ENCODE measurements around the gene MDM2. TPM values are rescaled to one million over a fixed set of nuclear protein-coding genes. Genes with fewer than 3 reads are reported as not detected.

Gene MDM2
- total and polyA plus RNA-seq, 2 of the 13 experiments (the other 11 are each of a cell fraction or from before 2014, with no cell fraction given) = 29.3 to 314 TPM

DNA sequence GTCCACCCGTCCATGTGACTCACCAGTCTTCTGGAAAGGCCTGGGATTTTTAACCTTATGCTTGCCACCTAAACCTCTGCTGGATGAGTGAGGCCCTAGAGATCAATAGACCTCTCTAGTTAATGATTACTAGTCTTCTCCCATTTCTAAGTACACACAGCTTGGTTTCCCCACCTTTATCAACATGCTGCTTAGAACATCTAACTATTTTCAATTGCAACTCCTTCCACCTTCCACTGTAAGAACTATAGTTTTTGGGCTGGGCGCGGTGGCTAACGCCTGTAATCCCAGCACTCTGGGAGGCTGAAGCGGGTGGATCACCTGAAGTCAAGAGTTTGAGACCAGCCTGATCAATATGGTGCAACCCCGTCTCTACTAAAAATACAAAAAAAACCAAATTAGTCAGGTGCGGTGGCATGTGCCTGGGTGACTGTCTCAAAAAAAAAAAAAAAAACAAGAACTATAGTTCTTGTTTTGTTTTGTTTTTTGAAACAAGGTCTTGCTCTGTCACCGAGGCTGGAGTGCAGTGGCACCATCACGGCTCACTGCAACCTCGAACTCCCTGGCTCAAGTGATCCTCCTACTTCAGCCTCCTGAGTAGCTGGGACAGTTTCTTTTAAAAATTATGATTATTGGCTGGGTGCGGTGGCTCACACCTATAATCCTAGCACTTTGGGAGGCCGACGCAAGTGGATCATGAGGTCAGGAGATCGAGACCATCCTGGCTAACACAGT lies 18.7 kb upstream of the MDM2 start (continued):
- TF ChIP-seq, protein P1, sequence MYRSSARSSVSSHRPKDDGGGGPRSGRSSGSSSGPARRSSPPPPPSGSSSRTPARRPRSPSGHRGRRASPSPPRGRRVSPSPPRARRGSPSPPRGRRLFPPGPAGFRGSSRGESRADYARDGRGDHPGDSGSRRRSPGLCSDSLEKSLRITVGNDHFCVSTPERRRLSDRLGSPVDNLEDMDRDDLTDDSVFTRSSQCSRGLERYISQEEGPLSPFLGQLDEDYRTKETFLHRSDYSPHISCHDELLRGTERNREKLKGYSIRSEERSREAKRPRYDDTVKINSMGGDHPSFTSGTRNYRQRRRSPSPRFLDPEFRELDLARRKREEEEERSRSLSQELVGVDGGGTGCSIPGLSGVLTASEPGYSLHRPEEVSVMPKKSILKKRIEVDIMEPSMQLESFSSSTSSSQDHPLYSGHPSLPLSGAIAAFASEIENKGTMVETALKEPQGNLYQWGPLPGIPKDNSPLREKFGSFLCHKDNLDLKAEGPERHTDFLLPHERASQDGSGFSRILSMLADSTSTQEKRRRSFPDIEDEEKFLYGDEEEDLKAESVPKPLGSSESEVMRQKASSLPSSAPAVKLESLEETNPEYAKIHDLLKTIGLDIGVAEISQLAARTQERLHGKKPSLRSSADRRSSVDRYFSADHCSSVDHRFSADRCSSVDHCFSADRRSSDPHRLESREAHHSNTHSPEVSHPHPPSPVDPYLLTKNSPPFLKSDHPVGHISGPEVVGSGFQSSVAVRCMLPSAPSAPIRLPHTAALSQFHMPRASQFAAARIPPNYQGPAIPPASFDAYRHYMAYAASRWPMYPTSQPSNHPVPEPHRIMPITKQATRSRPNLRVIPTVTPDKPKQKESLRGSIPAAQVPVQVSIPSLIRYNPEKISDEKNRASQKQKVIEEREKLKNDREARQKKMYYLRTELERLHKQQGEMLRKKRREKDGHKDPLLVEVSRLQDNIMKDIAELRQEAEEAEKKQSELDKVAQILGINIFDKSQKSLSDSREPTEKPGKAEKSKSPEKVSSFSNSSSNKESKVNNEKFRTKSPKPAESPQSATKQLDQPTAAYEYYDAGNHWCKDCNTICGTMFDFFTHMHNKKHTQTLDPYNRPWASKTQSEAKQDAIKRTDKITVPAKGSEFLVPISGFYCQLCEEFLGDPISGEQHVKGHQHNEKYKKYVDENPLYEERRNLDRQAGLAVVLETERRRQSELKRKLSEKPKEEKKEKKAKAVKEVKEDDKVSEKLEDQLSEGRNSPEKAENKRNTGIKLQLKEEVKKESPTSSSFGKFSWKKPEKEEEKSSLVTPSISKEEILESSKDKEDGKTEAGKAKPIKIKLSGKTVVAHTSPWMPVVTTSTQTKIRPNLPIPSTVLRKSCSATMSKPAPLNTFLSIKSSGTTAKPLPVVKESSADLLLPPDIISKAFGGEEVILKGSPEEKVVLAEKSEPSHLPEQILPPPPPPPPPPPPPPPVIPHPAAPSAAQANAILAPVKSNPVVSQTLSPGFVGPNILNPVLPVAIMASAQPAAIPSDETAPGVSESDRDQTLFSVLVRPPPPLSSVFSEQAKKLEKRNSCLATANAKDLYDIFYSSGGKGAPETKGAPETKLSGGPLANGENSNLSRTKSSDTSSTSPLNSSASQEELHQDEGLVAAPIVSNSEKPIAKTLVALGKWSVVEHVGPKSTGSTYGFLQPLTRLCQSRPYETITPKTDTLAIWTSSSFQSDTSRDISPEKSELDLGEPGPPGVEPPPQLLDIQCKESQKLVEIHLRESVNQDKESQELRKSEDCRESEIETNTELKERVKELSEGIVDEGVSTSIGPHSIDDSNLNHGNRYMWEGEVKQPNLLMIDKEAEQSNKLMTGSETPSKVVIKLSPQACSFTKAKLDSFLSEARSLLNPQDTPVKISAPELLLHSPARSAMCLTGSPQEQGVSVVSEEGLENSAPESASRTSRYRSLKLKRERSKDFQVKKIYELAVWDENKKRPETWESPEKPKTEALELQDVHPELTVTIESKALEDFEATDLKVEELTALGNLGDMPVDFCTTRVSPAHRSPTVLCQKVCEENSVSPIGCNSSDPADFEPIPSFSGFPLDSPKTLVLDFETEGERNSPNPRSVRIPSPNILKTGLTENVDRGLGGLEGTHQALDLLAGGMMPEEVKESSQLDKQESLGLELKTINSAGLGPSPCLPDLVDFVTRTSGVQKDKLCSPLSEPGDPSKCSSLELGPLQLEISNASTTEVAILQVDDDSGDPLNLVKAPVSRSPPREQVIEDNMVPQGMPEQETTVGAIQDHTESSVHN (CRISPR knock-in tag; IDR thresholded peaks at IDR 0.05) = no peak
- TF ChIP-seq, protein P2, sequence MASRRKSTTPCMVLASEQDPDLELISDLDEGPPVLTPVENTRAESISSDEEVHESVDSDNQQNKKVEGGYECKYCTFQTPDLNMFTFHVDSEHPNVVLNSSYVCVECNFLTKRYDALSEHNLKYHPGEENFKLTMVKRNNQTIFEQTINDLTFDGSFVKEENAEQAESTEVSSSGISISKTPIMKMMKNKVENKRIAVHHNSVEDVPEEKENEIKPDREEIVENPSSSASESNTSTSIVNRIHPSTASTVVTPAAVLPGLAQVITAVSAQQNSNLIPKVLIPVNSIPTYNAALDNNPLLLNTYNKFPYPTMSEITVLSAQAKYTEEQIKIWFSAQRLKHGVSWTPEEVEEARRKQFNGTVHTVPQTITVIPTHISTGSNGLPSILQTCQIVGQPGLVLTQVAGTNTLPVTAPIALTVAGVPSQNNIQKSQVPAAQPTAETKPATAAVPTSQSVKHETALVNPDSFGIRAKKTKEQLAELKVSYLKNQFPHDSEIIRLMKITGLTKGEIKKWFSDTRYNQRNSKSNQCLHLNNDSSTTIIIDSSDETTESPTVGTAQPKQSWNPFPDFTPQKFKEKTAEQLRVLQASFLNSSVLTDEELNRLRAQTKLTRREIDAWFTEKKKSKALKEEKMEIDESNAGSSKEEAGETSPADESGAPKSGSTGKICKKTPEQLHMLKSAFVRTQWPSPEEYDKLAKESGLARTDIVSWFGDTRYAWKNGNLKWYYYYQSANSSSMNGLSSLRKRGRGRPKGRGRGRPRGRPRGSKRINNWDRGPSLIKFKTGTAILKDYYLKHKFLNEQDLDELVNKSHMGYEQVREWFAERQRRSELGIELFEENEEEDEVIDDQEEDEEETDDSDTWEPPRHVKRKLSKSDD (CRISPR knock-in tag; IDR thresholded peaks at IDR 0.05; ENCODE audit: low read depth) = no peak
- TF ChIP-seq RNF2 (conservative IDR thresholded peaks at IDR 0.05; ENCODE audit: low read depth) (no peak), KAT7 (CRISPR knock-in tag; IDR thresholded peaks at IDR 0.05; ENCODE audit: borderline replicate concordance) (no peak), ZFP41 (CRISPR knock-in tag; IDR thresholded peaks at IDR 0.05; ENCODE audit: borderline replicate concordance) (no peak), ZFP36 (IDR thresholded peaks at IDR 0.05; ENCODE audit: borderline replicate concordance, low read depth, low read length, partially characterized antibody) (no peak), ZNF121 (CRISPR knock-in tag; IDR thresholded peaks at IDR 0.05) (peak; percentile 46; the same call in 1 of the 2 replicates), ZSCAN22 (CRISPR knock-in tag; IDR thresholded peaks at IDR 0.05) (no peak), HIVEP1 (CRISPR knock-in tag; IDR thresholded peaks at IDR 0.05) (no peak), ZNF451 (CRISPR knock-in tag; IDR thresholded peaks at IDR 0.05) (no peak), MAZ (IDR thresholded peaks at IDR 0.05; ENCODE audit: borderline replicate concordance, low read depth, low read length) (no peak), MAZ (CRISPR knock-in tag; IDR thresholded peaks at IDR 0.05; ENCODE audit: low read depth) (no peak), PLRG1 (conservative IDR thresholded peaks at IDR 0.05) (no peak), ZNF883 (CRISPR knock-in tag; IDR thresholded peaks at IDR 0.05; ENCODE audit: not compliant biosample characterization) (no peak), REL (CRISPR knock-in tag; conservative IDR thresholded peaks at IDR 0.05) (no peak), NFE2 (CRISPR knock-in tag; IDR thresholded peaks at IDR 0.05) (no peak)
- TF ChIP-seq, protein P3, sequence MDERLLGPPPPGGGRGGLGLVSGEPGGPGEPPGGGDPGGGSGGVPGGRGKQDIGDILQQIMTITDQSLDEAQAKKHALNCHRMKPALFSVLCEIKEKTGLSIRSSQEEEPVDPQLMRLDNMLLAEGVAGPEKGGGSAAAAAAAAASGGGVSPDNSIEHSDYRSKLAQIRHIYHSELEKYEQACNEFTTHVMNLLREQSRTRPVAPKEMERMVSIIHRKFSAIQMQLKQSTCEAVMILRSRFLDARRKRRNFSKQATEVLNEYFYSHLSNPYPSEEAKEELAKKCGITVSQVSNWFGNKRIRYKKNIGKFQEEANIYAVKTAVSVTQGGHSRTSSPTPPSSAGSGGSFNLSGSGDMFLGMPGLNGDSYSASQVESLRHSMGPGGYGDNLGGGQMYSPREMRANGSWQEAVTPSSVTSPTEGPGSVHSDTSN (CRISPR knock-in tag; IDR thresholded peaks at IDR 0.05) = no peak

All from HepG2 (cell line).